ENCODE results near the gene SNURF.

- TF ChIP-seq CTCF (IDR thresholded peaks at IDR 0.05; ENCODE audit: poor library complexity) (no peak), EZH2phosphoT487 (IDR thresholded peaks at IDR 0.05; ENCODE audit: low read depth, severe bottlenecking, unreplicated experiment) (no peak)
These were observed 2.9 kb downstream of the SNURF start for GRCh38 chr15:24957691-24958090.

Data from hepatocyte (in vitro differentiated cells).